Smooth muscle cell (in vitro differentiated cells): ENCODE data around the gene OR10A7. TPM values are rescaled to one million over a fixed set of nuclear protein-coding genes. Genes with fewer than 3 reads are reported as not detected.

Experiments
- DNase-seq: peaks from one replicate; lab custom pipeline; 2025; ENCODE audit not compliant: unreplicated experiment; lab: John Stamatoyannopoulos, UW
- H2AFZ ChIP-seq: fragments of 200-600 bp; sonication (generic); 2 replicates; pipeline ENCODE4 v1.6.0; 2016; ENCODE audit warnings: antibody characterized with exemption, low read depth, mild to moderate bottlenecking
- H3F3A ChIP-seq: fragments of 200-600 bp; sonication (generic); 2 replicates; pipeline ENCODE4 v1.6.0; 2017; ENCODE audit warnings: antibody characterized with exemption, low read depth
- H3K27ac ChIP-seq: fragments of 200-600 bp; sonication (generic); 2 replicates; pipeline ENCODE4 v1.5.1; 2016; ENCODE audit warnings: low read depth, mild to moderate bottlenecking
- H3K27me3 ChIP-seq: fragments of 200-600 bp; sonication (generic); 2 replicates; pipeline ENCODE4 v1.6.1; 2016; ENCODE audit warnings: low read depth, mild to moderate bottlenecking
- H3K36me3 ChIP-seq: fragments of 200-600 bp; sonication (generic); 2 replicates; pipeline ENCODE4 v1.5.1; 2016; ENCODE audit warnings: low read depth
- H3K4me1 ChIP-seq: fragments of 200-600 bp; sonication (generic); 2 replicates; pipeline ENCODE4 v1.5.1; 2016; ENCODE audit warnings: low read depth
- H3K4me2 ChIP-seq: fragments of 200-600 bp; sonication (generic); 2 replicates; pipeline ENCODE4 v1.6.0; 2016; ENCODE audit warnings: mild to moderate bottlenecking
- H3K4me3 ChIP-seq: fragments of 200-600 bp; sonication (generic); 2 replicates; pipeline ENCODE4 v1.5.1; 2016; ENCODE audit warnings: mild to moderate bottlenecking
- H3K79me2 ChIP-seq: fragments of 200-600 bp; sonication (generic); 2 replicates; pipeline ENCODE4 v1.6.0; 2016; ENCODE audit warnings: low read depth, mild to moderate bottlenecking
- H3K9ac ChIP-seq: fragments of 200-600 bp; sonication (generic); 2 replicates; pipeline ENCODE4 v1.6.0; 2016; ENCODE audit warnings: low read depth
- H3K9me3 ChIP-seq: fragments of 200-600 bp; sonication (generic); replicated peaks from 2 replicates; pipeline ENCODE4 v1.5.1; 2016; ENCODE audit warnings: low read depth
- H4K20me1 ChIP-seq: fragments of 200-600 bp; sonication (generic); 2 replicates; pipeline ENCODE4 v1.6.0; 2016; ENCODE audit warnings: low read depth
- CTCF ChIP-seq: fragments of 200-600 bp; sonication (generic); IDR thresholded peaks from 2 replicates; pipeline ENCODE4 v1.5.1; 2017; ENCODE audit warnings: borderline replicate concordance, mild to moderate bottlenecking, antibody characterized with exemption; ENCODE audit not compliant: insufficient read depth, poor library complexity, severe bottlenecking
- WGBS: methylation state at CpG from one replicate; pipeline ENCODE4 v1.1.7; 2016; ENCODE audit warnings: low lambda C conversion rate; 5-methylcytosine and 5-hydroxymethylcytosine counted together
- polyA plus RNA-seq: library from polyadenylated mRNA; unstranded; fragments of >200 nt; fragmentation: Nextera tagmentation; extraction: Ambion mirVana; gene quantifications from 2 replicates; pipeline ENCODE4 v1.2.1, GENCODE V29; 2016
- total RNA-seq: library from RNA; depleted of rRNA; stranded (reverse); fragments of >200 nt; gene quantifications from 2 replicates; pipeline ENCODE4 v1.2.3, GENCODE V29; 2014

The OR10A7 gene
- total and polyA plus RNA-seq, 2 experiments from 2014 or later = not detected

GRCh38 chr12:55258303-55258702 lies 37.5 kb downstream of the OR10A7 start:
- Histone ChIP-seq H3K9ac (no peak overlapping the region), H2AFZ (no peak overlapping the region), H3K4me2 (no peak overlapping the region), H3F3A (no peaks in the 10 kb centered on the region), H3K9me3 (no peaks in the 10 kb centered on the region), H3K27ac (no peak overlapping the region), H3K27me3 (no peaks in the 10 kb centered on the region), H3K4me1 (no peaks in the 10 kb centered on the region), H4K20me1 (no peaks in the 10 kb centered on the region), H3K79me2 (no peaks in the 10 kb centered on the region), H3K4me3 (no peak overlapping the region), H3K36me3 (no peaks in the 10 kb centered on the region)
- TF ChIP-seq CTCF = no peak
- WGBS = 91% methylated on average over 2 of the region's 2 CpGs
- no peak for DNase-seq

Other genes with a start within 250 kb of the OR10A7 start
- not detected in 2 replicates for gene TESPA1, start 236.3 kb upstream of the OR10A7 start, total RNA-seq
- gene TESPA1, start 236.3 kb upstream of the OR10A7 start, polyA plus RNA-seq = not detected in 2 replicates
- gene NEUROD4, start 201.1 kb upstream of the OR10A7 start, total RNA-seq = not detected in 2 replicates
- not detected in 2 replicates for gene NEUROD4, start 201.1 kb upstream of the OR10A7 start, polyA plus RNA-seq
- not detected in 2 replicates for gene OR9K2, start 94.6 kb upstream of the OR10A7 start, total RNA-seq
- not detected in 2 replicates for gene OR9K2, start 94.6 kb upstream of the OR10A7 start, polyA plus RNA-seq
- not detected in 2 replicates for gene OR6C74, start 23.6 kb downstream of the OR10A7 start, total RNA-seq
- not detected in 2 replicates for gene OR6C74, start 23.6 kb downstream of the OR10A7 start, polyA plus RNA-seq
- not detected in 2 replicates for gene OR6C6, start 75.5 kb downstream of the OR10A7 start, total RNA-seq
- not detected in 2 replicates for gene OR6C6, start 75.5 kb downstream of the OR10A7 start, polyA plus RNA-seq
- gene OR6C1, start 93.3 kb downstream of the OR10A7 start, total RNA-seq = not detected in 2 replicates
- gene OR6C1, start 93.3 kb downstream of the OR10A7 start, polyA plus RNA-seq = not detected in 2 replicates
- not detected in 2 replicates for gene OR6C3, start 109.7 kb downstream of the OR10A7 start, total RNA-seq
- gene OR6C3, start 109.7 kb downstream of the OR10A7 start, polyA plus RNA-seq = not detected in 2 replicates
- not detected in 2 replicates for gene OR6C75, start 141.9 kb downstream of the OR10A7 start, total RNA-seq
- not detected in 2 replicates for gene OR6C75, start 141.9 kb downstream of the OR10A7 start, polyA plus RNA-seq
- not detected in 2 replicates for gene OR6C65, start 179.5 kb downstream of the OR10A7 start, total RNA-seq
- gene OR6C65, start 179.5 kb downstream of the OR10A7 start, polyA plus RNA-seq = not detected in 2 replicates
- not detected in 2 replicates for gene OR6C76, start 205.2 kb downstream of the OR10A7 start, total RNA-seq
- not detected in 2 replicates for gene OR6C76, start 205.2 kb downstream of the OR10A7 start, polyA plus RNA-seq
- not detected in 2 replicates for gene OR6C2, start 223.1 kb downstream of the OR10A7 start, total RNA-seq
- not detected in 2 replicates for gene OR6C2, start 223.1 kb downstream of the OR10A7 start, polyA plus RNA-seq
- gene OR6C70, start 249.1 kb downstream of the OR10A7 start, total RNA-seq = not detected in 2 replicates
- not detected in 2 replicates for gene OR6C70, start 249.1 kb downstream of the OR10A7 start, polyA plus RNA-seq